ENCODE results near the gene PTPRM.

The PTPRM gene

DNA sequence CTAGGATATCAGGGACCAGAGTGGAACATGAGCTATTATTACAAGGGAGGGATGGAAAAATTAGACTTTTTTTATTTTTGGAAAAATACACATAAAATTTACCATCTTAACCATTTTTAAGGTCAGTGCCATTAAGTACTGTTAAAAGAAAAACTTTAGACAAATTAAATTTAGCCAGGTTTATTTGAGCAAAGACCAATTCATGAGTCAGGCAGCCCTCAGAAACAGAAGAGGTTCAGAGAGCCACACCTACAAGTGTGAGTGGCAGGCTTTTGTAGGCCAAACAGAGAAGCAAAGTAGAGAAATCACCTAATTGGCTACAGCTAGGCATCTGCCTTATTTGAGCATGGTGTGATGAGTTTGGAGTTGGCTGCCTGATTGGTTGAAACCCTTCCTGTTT lies 740.8 kb downstream of the PTPRM start:
- no peak for DNase-seq

DNA sequence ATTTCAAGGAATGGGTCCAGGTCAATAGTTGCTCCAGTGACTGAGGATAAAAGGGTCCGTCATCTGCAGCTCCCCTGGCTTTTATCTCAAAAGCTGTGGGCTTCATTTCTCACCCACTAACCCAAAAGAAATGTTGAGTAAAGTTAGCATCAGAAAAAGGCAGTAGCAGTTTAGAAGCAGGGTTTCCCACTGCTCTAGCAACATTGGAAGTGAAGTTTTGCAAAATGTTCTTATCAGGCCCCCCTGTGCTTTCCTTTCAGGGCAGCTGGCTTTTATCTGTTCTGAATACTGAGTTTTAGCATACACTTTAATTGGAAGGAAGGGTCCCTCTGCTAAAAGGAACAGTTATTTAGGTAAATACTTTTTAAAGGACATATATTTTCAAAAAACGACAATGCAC lies 745.9 kb downstream of the PTPRM start:
- no peak for DNase-seq

DNA sequence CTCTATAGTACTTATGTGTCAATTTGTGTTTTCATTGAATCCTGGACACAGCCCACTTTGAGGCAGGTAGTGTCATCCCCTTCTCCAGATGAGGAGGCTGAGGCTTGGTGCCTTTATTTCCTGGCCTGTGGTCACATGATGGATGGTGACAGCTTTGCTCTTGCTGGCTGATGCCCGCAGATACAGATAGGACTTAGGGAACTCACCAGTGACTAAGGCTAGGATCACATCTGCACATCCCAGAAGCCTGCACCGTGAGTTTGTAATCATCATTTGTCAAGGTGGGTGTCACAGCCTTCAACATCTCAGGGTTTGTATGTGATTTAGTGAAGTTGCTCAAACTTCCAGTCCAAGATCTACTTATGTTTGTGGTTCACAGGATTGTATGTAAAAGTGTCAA lies 747.0 kb downstream of the PTPRM start:
- no peak for DNase-seq

DNA sequence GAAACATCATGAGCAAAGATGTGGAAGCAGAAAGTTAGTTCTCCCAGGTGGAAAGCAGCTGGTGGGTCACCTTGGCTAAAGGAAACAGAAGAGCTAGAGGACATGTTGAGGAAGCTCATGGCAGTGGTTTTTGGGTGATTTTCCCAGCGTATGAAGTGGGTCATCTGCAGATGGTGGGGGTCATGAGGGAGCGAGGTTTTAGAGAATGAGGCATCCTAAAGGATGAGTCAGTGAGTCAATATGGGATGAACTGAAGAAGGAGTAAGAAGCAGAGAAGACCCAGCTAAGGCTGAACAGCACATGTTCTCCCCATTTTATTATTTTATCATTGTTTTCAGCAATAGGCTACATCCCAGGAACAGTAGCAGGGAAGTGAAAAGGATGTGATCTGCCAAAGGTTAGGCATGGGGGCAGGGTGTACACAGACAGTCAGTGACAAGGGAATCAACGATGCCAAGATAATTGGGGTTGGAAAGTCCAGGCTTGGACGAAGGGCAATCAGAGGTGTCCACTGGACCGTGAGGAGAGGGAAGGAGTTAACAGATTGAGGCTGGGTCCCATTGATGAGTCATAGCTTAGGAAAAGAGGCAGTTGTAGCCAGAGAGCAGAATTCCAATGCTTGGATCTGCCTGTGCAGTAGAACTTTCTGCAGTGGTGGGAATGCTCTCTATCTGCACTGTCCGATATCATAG lies 752.8 kb downstream of the PTPRM start:
- no peak for DNase-seq

DNA sequence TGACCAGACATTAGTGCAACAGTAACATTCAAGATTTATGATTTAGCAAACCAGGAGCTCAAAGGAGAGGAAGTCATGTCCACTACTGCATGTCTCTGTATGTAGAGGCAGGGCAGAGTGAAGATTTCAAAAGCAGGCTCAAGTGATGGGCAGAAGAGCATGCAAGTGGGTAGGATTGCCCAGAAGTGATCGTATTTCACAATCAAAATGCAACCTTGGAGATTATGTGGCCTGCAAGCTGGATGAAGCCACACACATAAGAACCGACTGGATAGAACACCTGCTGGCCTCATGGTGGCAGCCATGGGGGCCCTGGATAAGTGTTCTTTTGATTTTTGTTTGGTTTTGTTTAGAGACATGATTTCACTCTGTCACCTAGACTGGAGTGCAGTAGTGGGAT lies 755.4 kb downstream of the PTPRM start:
- no peak for DNase-seq

DNA sequence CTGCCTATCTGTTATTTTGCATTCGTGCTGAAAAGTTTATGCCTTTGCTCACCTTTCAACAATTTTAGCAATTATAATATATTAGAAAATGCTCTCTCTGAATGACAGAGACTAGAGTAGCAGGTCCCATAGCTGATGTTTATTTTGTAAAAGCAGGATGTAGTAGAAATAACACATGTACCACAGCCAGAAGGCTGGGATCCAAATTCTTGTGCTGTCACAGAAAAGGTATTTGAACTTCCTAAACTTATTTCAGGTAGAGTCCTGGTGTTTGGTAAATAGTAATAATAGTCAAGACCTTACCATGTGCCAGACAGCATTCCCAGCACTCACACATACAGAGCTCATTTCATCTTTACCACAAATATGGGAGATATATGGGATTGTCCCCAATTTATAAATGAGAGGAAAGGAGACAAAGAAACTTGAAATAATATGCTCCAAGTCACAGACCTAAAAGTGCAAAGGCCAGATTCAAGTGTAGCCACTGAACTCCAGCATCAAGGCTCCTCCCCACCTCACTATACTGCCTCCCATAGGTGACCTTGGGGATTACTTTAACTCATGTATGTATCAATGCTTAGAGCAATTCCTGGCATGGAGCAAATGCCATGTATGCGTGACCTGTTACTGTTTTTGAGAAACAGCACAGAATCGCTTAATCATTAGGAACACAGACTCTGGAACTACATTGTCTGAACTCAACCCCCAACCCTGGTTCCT lies 757.4 kb downstream of the PTPRM start:
- DNase-seq: no peak

DNA sequence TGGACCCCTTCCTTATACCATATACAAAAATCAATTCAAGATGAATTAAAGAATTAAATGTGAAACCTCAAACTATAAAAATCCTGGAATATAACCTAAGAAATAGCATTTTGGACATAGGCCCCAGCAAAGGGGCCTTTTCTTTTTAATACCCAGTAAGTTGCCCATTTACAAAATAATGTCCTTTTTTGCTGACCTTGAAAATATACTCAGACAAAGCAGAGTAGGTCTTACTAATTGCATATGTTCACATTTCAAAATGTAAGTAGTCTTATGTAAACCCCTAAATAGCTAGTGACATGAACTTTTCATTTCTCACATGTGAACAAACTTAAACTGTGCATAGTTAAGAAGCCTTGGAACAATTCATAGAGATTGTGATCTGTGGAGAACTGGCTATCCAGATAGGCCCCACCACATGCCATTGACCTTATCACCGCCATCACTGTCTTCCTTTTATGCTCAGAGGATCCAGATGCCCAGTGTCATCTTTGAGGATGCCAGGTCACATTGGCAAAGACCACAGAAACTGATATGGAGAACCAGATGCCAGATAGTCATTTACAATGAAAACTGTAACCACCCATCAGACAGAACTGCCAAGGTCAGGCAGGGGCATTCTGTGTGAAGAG lies 759.8 kb downstream of the PTPRM start:
- DNase-seq: no peak

DNA sequence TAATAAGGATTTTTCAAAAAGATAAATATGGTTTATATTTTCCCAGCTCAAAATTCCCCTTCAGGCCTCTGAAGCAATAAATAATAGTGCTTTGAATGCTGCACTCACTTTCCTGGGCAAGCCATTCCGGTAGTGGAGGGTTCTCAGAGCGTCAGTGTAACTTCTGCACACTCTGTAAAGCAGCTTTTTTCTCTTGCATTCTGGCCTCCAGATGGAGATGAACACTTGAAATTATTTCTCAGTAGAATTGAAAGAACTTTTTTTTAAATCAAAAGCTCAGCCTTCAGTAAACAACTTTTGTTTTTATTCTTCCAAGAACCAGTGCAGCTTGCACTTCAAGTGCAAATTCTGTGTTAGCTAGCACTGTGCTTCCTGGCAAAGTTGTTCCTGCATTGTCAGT lies 761.0 kb downstream of the PTPRM start:
- DNase-seq: no peak

DNA sequence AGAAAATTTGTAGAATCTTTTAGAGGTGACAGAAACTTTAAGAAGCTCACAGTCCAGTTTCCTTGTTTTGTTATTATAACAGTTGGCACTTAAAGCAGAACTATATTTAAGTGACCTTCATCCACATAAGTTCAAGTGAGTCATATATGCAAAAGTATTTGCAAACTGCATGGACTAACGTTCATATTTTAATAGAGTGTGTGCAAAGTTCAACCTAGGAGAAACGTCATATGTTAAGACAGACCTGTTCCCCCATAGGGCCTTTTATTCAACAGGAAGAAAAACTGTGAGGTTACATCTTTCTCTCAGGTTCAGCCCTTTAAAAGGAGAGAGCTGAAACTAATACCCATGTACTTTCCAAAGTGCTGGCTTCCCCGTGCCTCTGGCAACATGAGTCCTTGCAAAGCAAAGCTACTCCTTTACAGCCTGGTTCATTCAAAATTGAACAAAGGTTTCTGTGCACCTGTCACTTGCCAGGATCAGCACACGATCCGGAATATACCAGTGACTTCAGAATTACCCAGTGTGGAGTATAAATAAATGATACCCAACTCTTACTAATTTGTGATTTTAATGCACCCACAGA lies 762.2 kb downstream of the PTPRM start:
- DNase-seq: peak; percentile 42

DNA sequence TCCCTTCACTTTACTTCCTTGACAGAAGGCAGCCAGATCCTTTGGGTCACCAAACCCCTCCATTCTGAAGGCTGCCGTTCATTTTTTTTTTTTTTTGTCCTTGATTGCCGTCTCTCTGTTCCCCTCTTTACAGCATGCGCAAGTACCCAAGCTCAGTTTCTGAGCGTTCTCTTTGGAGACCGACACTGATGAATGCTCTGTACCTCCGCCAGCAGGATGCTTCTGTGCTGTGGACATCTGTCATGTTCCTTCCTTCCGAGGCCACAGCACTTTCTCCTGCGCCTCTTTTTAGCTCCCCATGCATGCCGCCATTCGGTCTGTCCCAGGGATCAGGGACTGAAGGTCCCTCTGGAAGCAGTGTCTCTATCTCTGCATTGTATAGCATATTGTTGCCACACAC lies 763.5 kb downstream of the PTPRM start:
- DNase-seq: no peak

DNA sequence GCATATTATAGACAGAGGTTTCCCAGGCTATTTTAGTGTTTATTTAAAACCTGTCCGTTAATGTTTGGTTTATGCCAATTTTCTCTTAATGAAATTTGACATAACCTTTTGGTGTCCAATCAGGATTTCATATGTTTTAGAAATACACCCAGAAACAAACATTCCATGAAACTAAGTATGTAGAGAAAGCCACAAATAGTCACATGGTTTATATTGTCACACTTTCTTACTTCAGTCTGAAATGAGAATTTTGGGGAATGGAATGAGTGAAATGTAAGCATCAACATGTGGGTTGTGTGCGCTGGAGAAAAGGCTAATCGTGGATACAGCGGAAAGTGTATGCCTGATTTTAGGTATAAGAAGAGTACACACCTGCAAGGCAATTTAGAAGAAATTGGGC lies 765.2 kb downstream of the PTPRM start:
- no peak for DNase-seq

DNA sequence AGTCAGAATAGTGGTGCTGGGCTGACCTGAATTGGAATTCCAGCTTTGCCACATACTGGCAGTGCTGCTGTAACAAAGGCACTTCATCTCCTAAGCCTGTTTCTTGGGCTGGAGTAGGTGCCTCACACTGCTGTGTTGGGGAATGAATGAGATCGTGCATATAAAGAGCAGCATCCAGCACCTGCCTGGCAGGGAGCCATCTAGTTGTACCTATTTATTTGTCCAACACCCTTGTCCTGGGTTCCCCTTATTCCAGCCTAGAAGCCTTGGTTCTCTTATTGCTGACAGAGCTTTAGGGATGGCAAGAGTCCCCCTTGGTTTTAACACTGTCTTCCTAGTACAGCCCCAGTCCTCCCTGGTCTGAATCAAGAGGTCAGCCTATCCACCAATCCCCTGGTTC lies 766.8 kb downstream of the PTPRM start:
- no peak for DNase-seq

DNA sequence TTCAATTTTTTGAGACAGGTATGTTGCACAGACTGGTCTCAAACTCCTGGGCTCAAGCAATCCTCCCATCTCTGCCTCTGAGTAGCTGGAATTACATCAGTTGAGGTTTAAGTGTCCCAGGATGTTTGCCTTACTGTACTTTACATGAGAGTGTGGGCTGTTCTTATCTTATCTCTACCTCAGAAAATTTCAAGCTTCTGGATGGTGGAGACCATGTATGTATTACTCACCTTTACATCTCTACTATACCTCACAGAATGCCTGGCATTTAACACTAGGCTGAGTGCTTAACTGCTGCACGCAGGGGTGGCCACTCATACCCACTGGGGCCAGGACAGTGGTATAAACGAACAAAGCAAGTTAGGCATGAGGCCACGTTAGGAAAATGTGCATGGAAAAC lies 770.1 kb downstream of the PTPRM start:
- no peak for DNase-seq

DNA sequence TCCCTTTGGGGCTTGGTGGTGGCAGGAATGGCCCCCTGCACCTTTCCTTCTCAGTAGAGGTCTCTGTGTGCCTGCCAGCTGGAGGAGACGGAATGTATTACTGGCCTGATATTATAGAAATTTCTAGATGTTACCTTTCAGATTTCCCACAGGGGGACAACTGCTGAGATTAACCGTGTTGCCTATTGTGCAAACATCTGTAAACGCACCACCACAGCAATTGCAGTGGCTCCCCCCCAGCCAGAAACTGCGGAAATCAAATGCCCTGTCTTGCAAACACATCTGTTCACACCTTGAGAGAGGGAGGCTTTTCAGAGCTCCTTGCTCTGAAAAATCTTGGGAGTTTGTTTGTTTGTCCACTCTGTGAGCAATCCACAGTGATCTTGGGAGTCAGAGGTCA lies 772.1 kb downstream of the PTPRM start:
- DNase-seq: no peak

DNA sequence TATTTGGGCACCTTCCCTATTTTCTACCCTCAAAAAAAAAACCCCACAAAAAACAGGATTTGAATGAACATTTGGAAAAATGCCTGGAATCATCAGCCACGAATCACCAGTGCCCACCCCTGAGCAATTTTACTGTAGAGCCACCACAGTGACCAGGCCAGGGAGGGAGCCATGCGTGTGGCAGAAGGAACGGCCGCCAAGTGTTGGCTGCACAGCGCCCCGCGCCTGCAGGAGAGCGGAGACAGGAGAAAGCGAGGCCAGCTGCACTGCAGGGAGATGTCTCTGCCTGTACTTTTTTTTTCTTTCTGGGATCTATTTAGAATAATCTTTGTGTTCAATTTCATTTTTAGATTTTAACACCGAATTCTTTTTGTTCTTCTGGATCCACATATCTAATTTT lies 772.8 kb downstream of the PTPRM start:
- no peak for DNase-seq

DNA sequence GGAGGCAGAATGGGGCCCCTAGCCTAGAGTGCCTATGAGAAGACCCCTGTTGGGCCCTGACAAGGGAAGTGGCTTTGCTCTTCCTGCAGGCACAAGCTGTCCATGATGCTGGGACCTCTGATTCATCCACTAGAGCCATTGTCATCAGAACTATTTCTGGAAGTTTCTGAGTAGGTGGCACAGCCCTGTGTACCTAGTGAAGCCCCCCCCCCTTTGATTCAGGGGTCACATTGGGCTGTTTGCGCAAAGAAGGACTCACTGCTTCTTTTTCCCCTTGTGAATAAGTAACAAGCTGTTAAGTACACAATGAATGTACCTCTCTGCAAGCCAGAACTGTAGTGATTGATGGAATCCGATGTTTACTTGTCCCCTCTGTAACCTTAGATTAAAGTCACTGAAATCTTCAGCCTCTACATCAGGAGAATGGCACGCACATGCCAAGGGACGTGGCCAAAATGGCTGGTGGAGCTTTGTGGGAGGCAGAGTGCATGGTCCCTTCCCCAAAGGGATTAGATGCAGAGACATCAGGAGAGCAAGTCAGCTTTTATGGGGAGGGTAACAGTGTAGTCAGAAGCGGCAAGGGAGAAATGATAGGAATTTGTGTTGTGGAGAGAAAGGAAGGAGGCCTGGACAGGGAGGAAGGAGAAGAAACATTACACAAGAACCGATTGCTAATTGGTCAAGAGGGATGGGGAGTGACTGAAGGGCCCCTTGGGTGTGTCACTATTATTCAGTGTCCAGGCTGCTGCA lies 774.5 kb downstream of the PTPRM start:
- DNase-seq: no peak

DNA sequence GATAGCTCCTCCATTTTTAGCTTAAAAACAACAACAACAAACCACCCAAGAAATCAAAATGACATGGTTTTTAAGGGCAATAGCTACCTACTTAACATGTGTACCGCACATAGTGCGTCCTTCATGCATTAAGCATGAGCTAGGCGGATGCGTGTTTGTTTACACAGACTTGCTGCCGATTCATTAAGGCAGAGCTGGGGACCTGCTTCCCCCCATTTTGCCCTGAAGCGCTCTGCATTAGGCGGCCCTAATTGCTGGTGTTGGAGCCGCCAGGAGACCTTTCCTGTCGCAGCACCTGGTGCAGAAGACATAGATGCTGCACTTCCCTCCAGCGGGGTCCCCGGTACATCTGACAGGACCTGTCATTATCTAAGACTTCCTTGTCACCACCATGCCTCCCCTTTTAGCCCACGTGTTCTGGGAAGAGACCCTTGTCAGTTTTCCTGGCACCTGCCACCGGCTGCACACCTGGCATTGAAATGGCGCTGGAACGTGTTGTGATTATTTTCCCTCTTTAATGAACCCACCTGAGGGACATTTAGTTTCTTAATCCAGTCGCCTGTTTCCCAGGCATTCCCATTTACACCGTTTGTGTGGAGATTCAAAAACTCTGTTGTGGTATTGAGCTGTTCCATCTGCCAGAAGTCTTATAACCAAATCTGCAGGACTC lies 781.1 kb downstream of the PTPRM start:
- no peak for DNase-seq

DNA sequence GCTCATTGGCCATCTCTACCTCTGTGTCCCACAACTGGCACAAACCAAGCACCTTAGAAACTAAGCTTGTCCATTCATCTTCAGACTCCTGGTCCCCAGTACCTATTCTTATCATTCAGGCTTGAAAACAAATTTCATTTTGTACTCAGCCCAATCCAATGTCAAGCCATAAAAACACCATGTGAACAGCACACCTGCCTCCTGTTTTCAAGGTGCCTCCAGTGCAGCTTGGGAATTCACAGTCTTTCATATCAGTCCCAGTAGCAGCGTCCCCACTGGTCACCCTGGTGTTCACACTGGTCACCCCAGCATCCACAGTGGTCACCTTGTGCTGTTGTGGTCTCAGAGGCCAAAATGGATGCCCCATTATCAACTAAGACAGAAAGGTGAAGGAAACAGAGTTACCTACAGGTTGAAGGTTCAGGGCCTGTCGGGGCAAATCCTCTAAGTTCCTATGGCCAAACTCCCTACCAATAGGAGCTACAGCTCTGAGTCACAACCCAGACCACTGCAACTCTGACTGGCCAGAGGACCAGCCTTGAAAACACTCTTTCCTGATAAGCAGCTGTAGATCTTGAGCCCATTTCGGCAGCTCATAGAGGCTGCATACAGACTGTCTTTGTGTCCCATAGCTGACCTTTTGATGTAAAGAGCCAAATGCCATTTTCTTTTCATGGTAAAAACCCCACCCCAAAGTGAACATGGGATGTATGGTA lies 782.6 kb downstream of the PTPRM start:
- DNase-seq: no peak

DNA sequence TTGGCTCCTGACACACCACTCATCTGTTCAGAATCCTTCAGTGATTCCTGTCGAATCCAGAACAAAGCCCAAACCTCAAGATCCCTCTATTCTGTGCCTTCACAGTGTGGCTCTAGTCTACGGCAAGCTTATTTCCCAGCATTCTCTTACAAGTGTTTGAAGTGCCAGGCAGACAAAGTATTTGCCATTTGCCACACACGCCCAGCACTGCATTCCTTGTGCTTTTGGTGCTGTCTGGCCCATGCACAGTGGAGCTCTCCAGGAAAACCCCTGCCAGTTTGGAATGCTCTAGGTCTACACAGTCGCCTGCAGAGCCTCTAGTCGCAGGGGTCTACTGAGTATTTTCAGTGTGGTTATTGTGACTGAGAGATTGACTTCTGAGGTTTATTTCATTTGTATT lies 783.5 kb downstream of the PTPRM start:
- DNase-seq: no peak

DNA sequence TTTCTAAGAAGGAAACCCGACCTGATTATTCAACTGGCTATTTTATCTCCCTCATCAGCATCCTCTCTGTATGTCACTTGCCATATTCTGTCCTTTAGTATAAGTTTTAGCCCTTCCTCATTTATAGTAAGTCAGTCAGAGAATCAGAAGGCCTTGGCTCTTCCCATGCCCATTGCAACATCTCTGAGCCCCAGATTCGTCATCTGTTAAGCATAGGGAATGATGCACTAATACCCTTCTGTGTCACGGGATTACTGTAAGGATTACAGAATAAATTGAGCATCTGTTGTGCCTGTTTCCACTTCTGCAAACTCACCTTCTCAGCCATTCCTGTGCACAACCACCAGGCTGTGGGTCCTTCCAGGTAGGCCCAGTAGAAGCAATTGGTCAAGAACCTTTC lies 784.0 kb downstream of the PTPRM start:
- DNase-seq: no peak

DNA sequence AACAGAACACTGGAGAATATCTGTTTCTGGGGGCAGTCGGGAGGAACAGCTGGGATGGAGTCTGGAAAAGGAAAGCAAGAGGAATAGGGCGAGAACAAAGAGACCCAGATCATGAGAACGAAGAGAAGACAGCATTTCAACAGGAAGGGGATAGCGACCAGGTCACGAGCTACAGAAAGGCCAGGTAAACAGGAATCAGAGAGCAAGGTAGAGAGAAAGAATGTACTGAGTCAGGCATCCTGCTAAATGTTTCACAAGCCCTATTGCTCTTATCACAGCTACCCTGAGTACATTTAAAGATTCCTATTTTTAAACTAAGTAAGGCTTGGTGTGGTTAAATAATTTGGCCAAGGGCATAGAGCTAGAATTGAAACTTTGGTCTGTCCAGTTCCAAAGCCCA lies 787.2 kb downstream of the PTPRM start:
- no peak for DNase-seq

DNA sequence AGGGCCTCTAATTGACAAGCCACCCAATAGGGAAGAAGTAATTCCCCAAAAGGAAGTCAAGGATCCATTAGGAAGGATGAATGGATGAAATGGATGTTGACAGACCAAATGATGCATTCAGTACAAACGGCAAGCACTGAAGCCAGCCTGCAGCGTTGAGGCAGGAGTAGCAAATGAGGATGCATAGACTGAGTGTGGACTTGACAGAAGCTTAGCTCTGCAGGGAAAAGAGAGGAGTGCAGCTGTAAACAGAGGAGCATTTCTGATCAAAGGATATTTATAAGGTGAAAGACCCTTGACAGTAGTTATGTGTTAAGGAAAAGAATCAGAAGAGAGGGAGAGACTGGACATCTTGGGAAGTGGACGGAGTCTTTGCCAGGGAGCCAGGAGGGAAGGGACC lies 788.9 kb downstream of the PTPRM start:
- DNase-seq: no peak
